Endodermal cell (in vitro differentiated cells): ENCODE results near the gene CAPN14. TPM values are rescaled to one million over a fixed set of nuclear protein-coding genes. Genes with fewer than 3 reads are reported as not detected.

Experiments used
- DNase-seq: peaks from one replicate; pipeline ENCODE4 v3.0.0-alpha.2; 2017
- H3K27ac ChIP-seq: 2 replicates; pipeline ENCODE4 v1.5.1; 2013; ENCODE audit warnings: mild to moderate bottlenecking, low read depth, low read length, moderate library complexity
- H3K27me3 ChIP-seq: 2 replicates; pipeline ENCODE4 v1.6.1; 2013; ENCODE audit warnings: mild to moderate bottlenecking, low read length, moderate library complexity; ENCODE audit not compliant: insufficient read depth, control insufficient read depth, poor library complexity, severe bottlenecking
- H3K36me3 ChIP-seq: 2 replicates; pipeline ENCODE4 v1.7.0; 2013; ENCODE audit warnings: mild to moderate bottlenecking, low read length, moderate library complexity; ENCODE audit not compliant: control insufficient read depth, insufficient read depth
- H3K4me1 ChIP-seq: one replicate; pipeline ENCODE4 v1.7.0; 2013; ENCODE audit warnings: low read length; ENCODE audit not compliant: control insufficient read depth, insufficient read depth
- H3K4me3 ChIP-seq: 2 replicates; pipeline ENCODE4 v1.5.1; 2013; ENCODE audit warnings: mild to moderate bottlenecking, low read length, moderate library complexity
- H3K9ac ChIP-seq: 2 replicates; pipeline ENCODE4 v1.6.1; 2013; ENCODE audit warnings: mild to moderate bottlenecking, low read length, moderate library complexity; ENCODE audit not compliant: poor library complexity, severe bottlenecking; ENCODE audit errors: extremely low read depth
- H3K9me3 ChIP-seq: 2 replicates; pipeline ENCODE4 v1.6.1; 2013; ENCODE audit warnings: mild to moderate bottlenecking, low read length, moderate library complexity; ENCODE audit not compliant: control insufficient read depth
- H3K27ac Mint-ChIP-seq: 2 replicates; pipeline ENCODE4 v1.8.0; 2020; ENCODE audit warnings: mixed read lengths
- H3K27me3 Mint-ChIP-seq: 2 replicates; pipeline ENCODE4 v1.8.0; 2021; ENCODE audit warnings: mild to moderate bottlenecking, mixed read lengths; ENCODE audit not compliant: insufficient read depth
- H3K36me3 Mint-ChIP-seq: 2 replicates; pipeline ENCODE4 v1.8.0; 2020; ENCODE audit warnings: low read depth, mixed read lengths
- H3K4me1 Mint-ChIP-seq: 2 replicates; pipeline ENCODE4 v1.8.0; 2020; ENCODE audit warnings: mixed read lengths
- H3K4me3 Mint-ChIP-seq: 2 replicates; pipeline ENCODE4 v1.8.0; 2020; ENCODE audit warnings: mild to moderate bottlenecking, moderate library complexity, mixed read lengths
- H3K9me3 Mint-ChIP-seq: 2 replicates; pipeline ENCODE4 v1.8.0; 2020; ENCODE audit warnings: mild to moderate bottlenecking, mixed read lengths
- CTCF ChIP-seq: fragments of 200-600 bp; sonication (generic); conservative IDR thresholded peaks from 2 replicates; pipeline ENCODE4 v1.5.0; 2021; ENCODE audit warnings: antibody characterized with exemption, mild to moderate bottlenecking
- WGBS, 2 experiments: methylation state at CpG; one replicate each; pipeline versions ENCODE4 v1.1.5 to v1.1.7; 2013; ENCODE audit warnings: missing lambda C conversion rate in 2 of 2, mixed read lengths in 1 of 2; ENCODE audit not compliant: insufficient coverage in 1 of 2, insufficient read length in 1 of 2; 5-methylcytosine and 5-hydroxymethylcytosine counted together
- total RNA-seq, 2 donors: library from RNA; stranded (reverse); fragmentation: NEBNext Ultra II Directional in 1 of 2; extraction: Animal tissue kit (Norgen Biotek cat#: 25700) in 1 of 2; gene quantifications; 2 replicates in 1 of 2; 3 replicates in 1 of 2; pipeline ENCODE4 v1.2.1, GENCODE V29; 2021

CAPN14 gene
- total RNA-seq, 2 donors from 2014 or later = 0.31 to 0.40 TPM

DNA sequence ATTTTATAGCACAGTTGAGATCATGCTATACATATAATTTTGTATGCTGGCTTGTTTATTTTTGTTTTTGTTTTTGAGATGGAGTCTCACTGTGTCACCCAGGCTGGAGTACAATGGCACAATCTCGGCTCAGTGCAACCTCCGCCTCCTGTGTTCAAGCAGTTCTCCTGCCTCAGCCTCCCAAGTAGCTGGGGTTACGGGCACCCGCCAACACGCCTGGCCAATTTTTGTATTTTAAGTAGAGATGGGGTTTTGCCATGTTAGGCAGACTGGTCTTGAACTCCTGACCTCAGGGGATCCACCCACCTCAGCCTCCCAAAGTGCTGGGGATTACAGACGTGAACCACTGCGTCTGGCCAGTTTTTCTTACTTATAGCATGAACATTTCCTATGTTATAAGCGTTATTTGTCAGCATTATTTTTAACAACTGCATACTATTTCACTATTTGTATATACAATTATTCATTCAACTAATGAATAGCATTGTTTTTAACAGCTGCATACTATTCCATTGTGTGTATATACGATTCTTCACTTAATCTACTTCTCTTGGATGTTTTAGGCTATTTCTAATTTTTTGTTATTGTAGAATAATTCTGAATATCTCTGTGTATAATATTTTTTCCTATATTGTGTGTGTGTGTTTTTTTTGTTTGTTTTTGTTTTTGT, 20.2 kb upstream of the CAPN14 start:
- H3K36me3 Mint-ChIP-seq = no peaks in the 10 kb centered on the region
- TF ChIP-seq CTCF = no peak

DNA sequence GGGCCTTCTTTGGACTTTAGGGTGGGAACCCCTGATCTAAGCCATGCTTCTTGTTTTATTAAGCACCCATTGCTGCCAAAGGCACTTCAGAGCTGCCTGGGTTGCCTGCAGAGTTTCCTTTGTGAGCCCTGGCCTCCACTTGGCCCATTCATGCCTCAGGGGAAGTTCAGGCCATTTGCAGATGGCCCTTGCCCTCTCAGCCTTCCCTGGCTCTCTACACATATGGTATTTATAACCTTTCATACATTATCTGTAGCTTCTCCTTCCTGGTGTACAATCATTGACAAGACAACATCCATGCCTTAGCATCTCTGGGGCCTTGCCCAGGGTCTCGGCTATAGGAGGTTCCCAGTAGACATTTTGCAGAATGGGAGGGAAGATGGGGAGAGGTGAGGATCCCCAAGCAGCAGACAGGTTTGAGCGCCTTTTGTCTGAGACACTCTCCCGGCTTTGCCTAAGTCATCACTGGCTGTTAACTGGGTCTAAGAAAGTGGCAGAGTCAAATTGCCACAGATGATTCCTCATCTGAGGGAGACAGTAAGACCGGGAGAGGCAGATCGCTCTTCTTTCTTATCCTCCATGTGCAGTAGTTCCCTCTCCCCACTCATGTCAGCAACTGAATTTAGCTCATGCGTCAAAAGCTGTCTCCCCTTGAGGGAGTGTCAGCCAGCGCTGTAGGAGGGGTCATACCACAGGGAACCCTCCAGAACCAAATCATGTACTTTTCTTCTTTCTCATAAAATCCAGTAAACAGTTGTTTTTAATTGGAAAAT, 19.3 kb upstream of the CAPN14 start:
- H3K9me3 Mint-ChIP-seq = no peaks in the 10 kb centered on the region
- H3K36me3 Mint-ChIP-seq = no peaks in the 10 kb centered on the region
- TF ChIP-seq CTCF = no peak
- DNase-seq = no peak
- Histone ChIP-seq H3K9ac (no peak overlapping the region), H3K27ac (no peak overlapping the region), H3K9me3 (no peaks in the 10 kb centered on the region), H3K27me3 (no peaks in the 10 kb centered on the region), H3K4me1 (peaks cover 9% of the 10 kb centered on the region), H3K4me3 (peak overlapping the region; percentile 87), H3K36me3 (no peaks in the 10 kb centered on the region)
- peaks cover 5% of the 10 kb centered on the region for H3K27me3 Mint-ChIP-seq
- peaks cover 25% of the 10 kb centered on the region for H3K4me1 Mint-ChIP-seq
- no peak overlapping the region for H3K27ac Mint-ChIP-seq
- 71 to 77% methylated on average over 3 to 7 of the region's 7 CpGs for WGBS, 2 experiments
- H3K4me3 Mint-ChIP-seq = no peak overlapping the region

More for the DNA sequence above, 20.2 kb upstream of the CAPN14 start:
- 93 to 97% methylated on average over 4 to 9 of the region's 9 CpGs for WGBS, 2 experiments
- peaks cover 19% of the 10 kb centered on the region for H3K4me1 Mint-ChIP-seq
- H3K27ac ChIP-seq = no peak overlapping the region
- no peaks in the 10 kb centered on the region for H3K36me3 ChIP-seq
- H3K9ac ChIP-seq = no peak overlapping the region
- no peaks in the 10 kb centered on the region for H3K27me3 ChIP-seq
- H3K9me3 ChIP-seq = no peaks in the 10 kb centered on the region
- DNase-seq = no peak
- no peak overlapping the region for H3K4me3 Mint-ChIP-seq
- peaks cover 5% of the 10 kb centered on the region for H3K27me3 Mint-ChIP-seq
- H3K27ac Mint-ChIP-seq = no peak overlapping the region
- H3K4me1 ChIP-seq = peaks cover 5% of the 10 kb centered on the region
- H3K4me3 ChIP-seq = no peak overlapping the region
- no peaks in the 10 kb centered on the region for H3K9me3 Mint-ChIP-seq

- H3K27ac Mint-ChIP-seq = no peak overlapping the region
These were observed 18.2 kb upstream of the CAPN14 start for GRCh38 chr2:31235504-31235902.

More at GRCh38 chr2:31235504-31235902, 18.2 kb upstream of the CAPN14 start:
- Histone ChIP-seq H3K4me3 (peak overlapping the region; percentile 87), H3K9ac (no peak overlapping the region), H3K27me3 (no peaks in the 10 kb centered on the region), H3K9me3 (no peaks in the 10 kb centered on the region), H3K27ac (no peak overlapping the region), H3K36me3 (no peaks in the 10 kb centered on the region), H3K4me1 (peaks cover 7% of the 10 kb centered on the region)
- DNase-seq = no peak
- TF ChIP-seq CTCF = no peak
- Mint-ChIP-seq H3K4me1 (peaks cover 17% of the 10 kb centered on the region), H3K27me3 (peaks cover 5% of the 10 kb centered on the region), H3K36me3 (no peaks in the 10 kb centered on the region), H3K4me3 (peak overlapping the region; percentile 62), H3K9me3 (no peaks in the 10 kb centered on the region)
- 82 to 95% methylated on average over 4 of the region's 4 CpGs for WGBS, 2 experiments
